CD4-positive, alpha-beta T cell (primary cell): ENCODE results near the gene PRRC2B. TPM values are rescaled to one million over a fixed set of nuclear protein-coding genes. Genes with fewer than 3 reads are reported as not detected.
A peak's percentile ranks its signal among the peaks of the same experiment; 100 is the strongest.

Source experiments
- ATAC-seq: fragments of 200-7000 bp; cut with Tn5 transposase; one replicate; pipeline ENCODE4 v1.10.0; 2022; ENCODE audit warnings: mild to moderate bottlenecking; ENCODE audit not compliant: poor library complexity
- CTCF ChIA-PET: fragments of 350-600 bp; sonication (Branson Sonifier 250); formaldehyde crosslinking; loops from one replicate; lab custom pipeline; 2021; ENCODE audit warnings: antibody characterized with exemption, inconsistent platforms; lab: Charles Lee
- POLR2A ChIA-PET: fragments of 350-600 bp; sonication (Branson Sonifier 250); formaldehyde crosslinking; loops from one replicate; lab custom pipeline; 2021; ENCODE audit warnings: antibody characterized with exemption, inconsistent platforms; lab: Charles Lee
- DNase-seq, 14 experiments: peaks; one replicate each; pipeline ENCODE4 v3.0.0-alpha.2; 2013 to 2020; ENCODE audit warnings: mixed read lengths in 2 of 14
- H3K27ac ChIP-seq, 2 donors: one replicate each; pipeline versions ENCODE4 v1.5.1 to v1.7.0; 2013; ENCODE audit warnings: low read length in 2 of 2, low read depth in 1 of 2, mild to moderate bottlenecking in 1 of 2
- H3K27me3 ChIP-seq, 2 experiments: 1 replicate in 1 of 2; 2 replicates in 1 of 2; pipeline versions ENCODE4 v1.6.1 to v1.7.0; 2013; ENCODE audit warnings: low read length in 2 of 2, control low read depth in 1 of 2, mild to moderate bottlenecking in 1 of 2, moderate library complexity in 1 of 2; ENCODE audit not compliant: insufficient read depth in 2 of 2, control insufficient read depth in 1 of 2
- H3K36me3 ChIP-seq: one replicate; pipeline ENCODE4 v1.6.1; 2013; ENCODE audit warnings: low read length, control low read depth; ENCODE audit not compliant: insufficient read depth
- H3K4me1 ChIP-seq: one replicate; pipeline ENCODE4 v1.6.1; 2013; ENCODE audit warnings: low read length, control low read depth; ENCODE audit not compliant: insufficient read depth
- H3K4me3 ChIP-seq: one replicate; pipeline ENCODE4 v1.5.1; 2013; ENCODE audit warnings: mild to moderate bottlenecking, low read length, moderate library complexity
- H3K9me3 ChIP-seq, 2 experiments: 1 replicate in 1 of 2; 2 replicates in 1 of 2; pipeline versions ENCODE4 v1.6.1 to v1.7.0; 2013; ENCODE audit warnings: low read length in 2 of 2, mild to moderate bottlenecking in 2 of 2, control low read depth in 1 of 2, moderate library complexity in 1 of 2; ENCODE audit not compliant: control insufficient read depth in 1 of 2, insufficient read depth in 1 of 2
- H3K27ac Mint-ChIP-seq: one replicate; pipeline ENCODE4 v1.8.0; 2020; ENCODE audit warnings: mixed read lengths
- H3K27me3 Mint-ChIP-seq: one replicate; pipeline ENCODE4 v1.8.0; 2021; ENCODE audit warnings: mixed read lengths
- H3K36me3 Mint-ChIP-seq: one replicate; pipeline ENCODE4 v1.8.0; 2021; ENCODE audit warnings: low read depth, mixed read lengths
- H3K4me1 Mint-ChIP-seq: one replicate; pipeline ENCODE4 v1.8.0; 2021; ENCODE audit warnings: low read depth, mixed read lengths
- H3K4me3 Mint-ChIP-seq: one replicate; pipeline ENCODE4 v1.8.0; 2020; ENCODE audit warnings: mild to moderate bottlenecking, mixed read lengths
- H3K9me3 Mint-ChIP-seq: one replicate; pipeline ENCODE4 v1.8.0; 2020; ENCODE audit warnings: mixed read lengths
- CTCF ChIP-seq: fragments of 200-600 bp; IDR thresholded peaks from one replicate; pipeline ENCODE4 v1.8.0; 2022; ENCODE audit warnings: antibody characterized with exemption, mild to moderate bottlenecking
- intact Hi-C, 2 experiments: fragments of 100-400 bp; cut with DNase I in 1 of 2; cut with micrococcal nuclease in 1 of 2; formaldehyde crosslinking; loops; one replicate each; pipeline versions ENCODE4 v1.15.1 to v1.9.0; 2023 to 2025; cut with DNase I, micrococcal nuclease
- total RNA-seq, 174 experiments: library from RNA in 2 of 174; stranded (reverse) in 2 of 174; gene quantifications; one replicate each; pipeline ENCODE4 v1.2.3 and lab custom pipeline; 2021 to 2026

The PRRC2B gene
- total RNA-seq, 2 experiments from 2014 or later = 256 to 268 TPM

- Histone ChIP-seq H3K36me3 (peaks cover 7% of the 10 kb centered on the region), H3K27me3 (no peaks in the 10 kb centered on the region), H3K4me1 (peaks cover 95% of the 10 kb centered on the region), H3K4me3 (no peak overlapping the region), H3K27ac (no peak overlapping the region), H3K9me3 (no peaks in the 10 kb centered on the region)
- ATAC-seq = no peak
- peak overlapping the region; percentile 77 for H3K4me3 Mint-ChIP-seq
- H3K4me1 Mint-ChIP-seq = peaks cover 87% of the 10 kb centered on the region
- ChIA-PET CTCF (interaction anchor here (1.0 to 1.7 kb wide), 2 partner anchors 8 to 50 kb away, joined by 3 to 5 read pairs; no protein-coding TSS in a partner anchor), POLR2A (interaction anchor here (1.3 to 5.7 kb wide), 4 partner anchors 7 to 339 kb away, joined by 3 to 83 read pairs (median 44); no protein-coding TSS in a partner anchor)
- H3K9me3 Mint-ChIP-seq = no peaks in the 10 kb centered on the region
- peaks cover 28% of the 10 kb centered on the region for H3K36me3 Mint-ChIP-seq
- intact Hi-C loops = loop anchor here (5.0 kb wide), 3 partner anchors 97 to 128 kb away; partner anchors contain the start of gene FAM78A (in 1 of the 2)
- DNase-seq = no peak
- H3K27me3 Mint-ChIP-seq = no peaks in the 10 kb centered on the region
- peak overlapping the region; percentile 96 for H3K27ac Mint-ChIP-seq
- no peak for TF ChIP-seq CTCF
Measured at GRCh38 chr9:131399972-131400371, 6.1 kb downstream of the PRRC2B start.

GRCh38 chr9:131400627-131401026 is 6.7 kb downstream of the PRRC2B start:
- no peak for DNase-seq
- H3K27ac Mint-ChIP-seq = peak overlapping the region; percentile 96

GRCh38 chr9:131402073-131402472 is 8.2 kb downstream of the PRRC2B start:
- Mint-ChIP-seq H3K27me3 (no peaks in the 10 kb centered on the region), H3K4me1 (peaks cover 87% of the 10 kb centered on the region), H3K36me3 (peaks cover 18% of the 10 kb centered on the region), H3K27ac (peak overlapping the region; percentile 83), H3K9me3 (no peaks in the 10 kb centered on the region), H3K4me3 (peak overlapping the region; percentile 77)
- ChIA-PET POLR2A (interaction anchor here (1.3 kb wide), 1 partner anchor 29 kb away, joined by 5 read pairs; no protein-coding TSS in a partner anchor), CTCF (no interaction called here)
- H3K4me1 ChIP-seq = peaks cover 94% of the 10 kb centered on the region
- intact Hi-C loops = no loop called here
- H3K9me3 ChIP-seq = no peaks in the 10 kb centered on the region
- no peak overlapping the region for H3K27ac ChIP-seq
- no peak for ATAC-seq
- no peak for DNase-seq
- H3K27me3 ChIP-seq = no peaks in the 10 kb centered on the region
- H3K36me3 ChIP-seq = peaks cover 7% of the 10 kb centered on the region
- TF ChIP-seq CTCF = no peak
- H3K4me3 ChIP-seq = no peak overlapping the region

More at GRCh38 chr9:131400627-131401026, 6.7 kb downstream of the PRRC2B start:
- no peak for TF ChIP-seq CTCF
- intact Hi-C loops = no loop called here
- peak overlapping the region; percentile 72 for H3K4me3 Mint-ChIP-seq
- Histone ChIP-seq H3K27me3 (no peaks in the 10 kb centered on the region), H3K27ac (no peak overlapping the region), H3K4me3 (no peak overlapping the region), H3K9me3 (no peaks in the 10 kb centered on the region), H3K4me1 (peaks cover 95% of the 10 kb centered on the region), H3K36me3 (peaks cover 7% of the 10 kb centered on the region)
- no peak for ATAC-seq
- peaks cover 22% of the 10 kb centered on the region for H3K36me3 Mint-ChIP-seq
- H3K27me3 Mint-ChIP-seq = no peaks in the 10 kb centered on the region
- no peaks in the 10 kb centered on the region for H3K9me3 Mint-ChIP-seq
- ChIA-PET POLR2A (interaction anchor here (1.3 to 5.7 kb wide), 3 partner anchors 27 to 130 kb away, joined by 5 to 69 read pairs (median 20); no protein-coding TSS in a partner anchor), CTCF (no interaction called here)
- peaks cover 87% of the 10 kb centered on the region for H3K4me1 Mint-ChIP-seq
